Smooth muscle cell of the umbilical artery (primary cell): ENCODE results near the gene CYP2C9. TPM values are rescaled to one million over a fixed set of nuclear protein-coding genes. Genes with fewer than 3 reads are reported as not detected.

ENCODE experiments used
- total RNA-seq: library from RNA; depleted of rRNA; stranded (reverse); fragments of >200 nt; gene quantifications from 2 replicates; pipeline ENCODE4 v1.2.3, GENCODE V29; 2014

The CYP2C9 gene
- not detected in 2 replicates for total RNA-seq

GRCh38 chr10:94938383-94938782 is at the start of gene CYP2C9:
Gene CYP2C9 (plus strand): TSS chr10:94938658. CDS start chr10:94938683, 25 bp downstream.

Other genes starting within 250 kb of the CYP2C9 start
- not detected in 2 replicates for gene CYP2C19, start 176.0 kb upstream of the CYP2C9 start, total RNA-seq
- not detected in 2 replicates for gene CYP2C8, start 130.8 kb downstream of the CYP2C9 start, total RNA-seq